Dendritic cell treated with granulocyte-macrophage colony-stimulating factor and Interleukin-4, amounts not matched to agents 40 ng/mL and 50 ng/mL, for 4 days (primary cell): ENCODE measurements around the gene RCN2.

Experiments used
- H3K27ac Mint-ChIP-seq: one replicate; pipeline ENCODE4 v1.8.0; 2022; ENCODE audit warnings: mild to moderate bottlenecking, mixed read lengths
- H3K27me3 Mint-ChIP-seq: one replicate; pipeline ENCODE4 v1.8.0; 2022; ENCODE audit warnings: mild to moderate bottlenecking, mixed read lengths
- H3K36me3 Mint-ChIP-seq: one replicate; pipeline ENCODE4 v1.8.0; 2022; ENCODE audit warnings: low read depth, mixed read lengths
- H3K4me1 Mint-ChIP-seq: one replicate; pipeline ENCODE4 v1.8.0; 2022; ENCODE audit warnings: low read depth, mixed read lengths
- H3K4me3 Mint-ChIP-seq: one replicate; pipeline ENCODE4 v1.8.0; 2022; ENCODE audit warnings: mild to moderate bottlenecking, moderate library complexity, mixed read lengths
- H3K9me3 Mint-ChIP-seq: one replicate; pipeline ENCODE4 v1.8.0; 2022; ENCODE audit warnings: mixed read lengths
- intact Hi-C: fragments of 100-400 bp; cut with micrococcal nuclease; formaldehyde crosslinking; loops from one replicate; pipeline ENCODE4 v1.15.0; 2022

RCN2 gene

GRCh38 chr15:76999996-77000395 is 68.4 kb downstream of the RCN2 start:
- H3K4me1 Mint-ChIP-seq, result peaks cover 100% of the 10 kb centered on the region
- peak overlapping the region; percentile 15 for H3K27ac Mint-ChIP-seq
- H3K4me3 Mint-ChIP-seq, result no peak overlapping the region
- no peaks in the 10 kb centered on the region for H3K27me3 Mint-ChIP-seq
- peaks cover 78% of the 10 kb centered on the region for H3K36me3 Mint-ChIP-seq
- no peaks in the 10 kb centered on the region for H3K9me3 Mint-ChIP-seq
- intact Hi-C loops, result no loop called here

DNA sequence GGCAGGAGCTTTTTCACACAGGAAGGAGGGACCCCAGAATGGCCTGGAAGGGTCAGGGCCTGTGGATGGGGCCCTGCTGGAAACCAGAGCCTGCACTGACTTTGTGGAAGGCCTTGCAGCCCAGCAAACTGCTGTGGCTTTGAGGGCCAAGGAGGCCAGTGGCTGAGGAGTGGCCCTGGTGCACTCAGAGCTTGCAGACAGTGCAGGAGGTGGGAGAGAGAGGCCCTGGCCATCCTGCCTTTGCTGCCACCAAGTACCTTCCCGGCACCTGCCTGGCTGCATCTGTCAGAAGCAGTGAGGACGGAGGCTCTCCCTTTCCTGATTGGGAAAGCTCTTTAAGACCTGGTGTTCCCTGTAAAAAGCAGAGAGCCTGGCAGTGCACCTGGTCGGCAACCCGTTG is 69.8 kb downstream of the RCN2 start:
- H3K9me3 Mint-ChIP-seq, result no peaks in the 10 kb centered on the region

DNA sequence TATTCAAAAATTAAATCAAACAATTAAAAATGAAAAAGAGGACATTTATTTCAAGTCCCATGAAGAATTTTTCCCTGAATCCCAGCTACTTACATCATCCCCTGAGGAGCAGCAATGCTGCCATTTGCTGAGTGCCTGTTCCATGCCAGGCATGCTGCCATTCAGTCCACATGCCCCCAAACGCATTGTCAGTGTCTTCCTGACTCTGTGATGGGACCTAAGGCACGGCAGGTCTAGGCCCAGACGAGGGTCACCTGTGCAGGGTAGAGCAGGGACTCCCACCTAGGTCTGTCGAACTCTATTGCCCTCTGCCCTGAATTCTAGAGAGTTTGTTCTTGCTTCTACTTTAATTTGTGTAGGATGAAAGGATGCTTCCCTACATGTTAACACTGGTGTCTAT is 70.4 kb downstream of the RCN2 start:
- no peak overlapping the region for H3K4me3 Mint-ChIP-seq
- peaks cover 83% of the 10 kb centered on the region for H3K4me1 Mint-ChIP-seq
- intact Hi-C loops, result loop anchor here (2.0 kb wide), 1 partner anchor 13 kb away; no protein-coding TSS in a partner anchor
- no peaks in the 10 kb centered on the region for H3K27me3 Mint-ChIP-seq
- H3K9me3 Mint-ChIP-seq, result no peaks in the 10 kb centered on the region
- H3K27ac Mint-ChIP-seq, result peak overlapping the region; percentile 87
- peaks cover 68% of the 10 kb centered on the region for H3K36me3 Mint-ChIP-seq

More for the DNA sequence above, 69.8 kb downstream of the RCN2 start:
- intact Hi-C loops, result no loop called here
- H3K27me3 Mint-ChIP-seq, result no peaks in the 10 kb centered on the region
- H3K4me1 Mint-ChIP-seq, result peaks cover 86% of the 10 kb centered on the region
- H3K36me3 Mint-ChIP-seq, result peaks cover 70% of the 10 kb centered on the region
- no peak overlapping the region for H3K4me3 Mint-ChIP-seq
- peak overlapping the region; percentile 87 for H3K27ac Mint-ChIP-seq

DNA sequence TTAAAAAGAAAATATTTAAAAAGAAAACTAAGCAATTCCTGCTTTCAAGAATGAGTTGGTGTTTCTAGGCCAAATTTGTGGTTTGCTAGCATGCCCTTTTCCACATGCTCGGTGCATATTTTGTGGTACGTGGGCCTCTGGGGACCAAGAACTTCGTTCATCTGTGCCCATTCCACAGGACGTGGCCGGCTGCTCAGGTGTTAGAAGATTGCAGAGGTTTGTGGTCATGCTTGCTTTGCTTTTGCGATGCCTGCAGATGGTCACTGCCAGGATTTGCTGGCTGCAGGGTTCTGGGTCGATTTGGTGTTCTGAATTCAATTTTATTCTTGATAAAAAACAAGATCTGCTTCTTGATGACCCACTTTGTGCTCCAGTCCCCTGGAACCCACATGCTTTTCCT is 70.9 kb downstream of the RCN2 start:
- no peaks in the 10 kb centered on the region for H3K9me3 Mint-ChIP-seq
- peak overlapping the region; percentile 87 for H3K27ac Mint-ChIP-seq
- H3K36me3 Mint-ChIP-seq, result peaks cover 68% of the 10 kb centered on the region
- no peaks in the 10 kb centered on the region for H3K27me3 Mint-ChIP-seq
- peak overlapping the region; percentile 52 for H3K4me3 Mint-ChIP-seq
- intact Hi-C loops, result loop anchor here (2.0 kb wide), 1 partner anchor 14 kb away; no protein-coding TSS in a partner anchor
- H3K4me1 Mint-ChIP-seq, result peaks cover 82% of the 10 kb centered on the region

DNA sequence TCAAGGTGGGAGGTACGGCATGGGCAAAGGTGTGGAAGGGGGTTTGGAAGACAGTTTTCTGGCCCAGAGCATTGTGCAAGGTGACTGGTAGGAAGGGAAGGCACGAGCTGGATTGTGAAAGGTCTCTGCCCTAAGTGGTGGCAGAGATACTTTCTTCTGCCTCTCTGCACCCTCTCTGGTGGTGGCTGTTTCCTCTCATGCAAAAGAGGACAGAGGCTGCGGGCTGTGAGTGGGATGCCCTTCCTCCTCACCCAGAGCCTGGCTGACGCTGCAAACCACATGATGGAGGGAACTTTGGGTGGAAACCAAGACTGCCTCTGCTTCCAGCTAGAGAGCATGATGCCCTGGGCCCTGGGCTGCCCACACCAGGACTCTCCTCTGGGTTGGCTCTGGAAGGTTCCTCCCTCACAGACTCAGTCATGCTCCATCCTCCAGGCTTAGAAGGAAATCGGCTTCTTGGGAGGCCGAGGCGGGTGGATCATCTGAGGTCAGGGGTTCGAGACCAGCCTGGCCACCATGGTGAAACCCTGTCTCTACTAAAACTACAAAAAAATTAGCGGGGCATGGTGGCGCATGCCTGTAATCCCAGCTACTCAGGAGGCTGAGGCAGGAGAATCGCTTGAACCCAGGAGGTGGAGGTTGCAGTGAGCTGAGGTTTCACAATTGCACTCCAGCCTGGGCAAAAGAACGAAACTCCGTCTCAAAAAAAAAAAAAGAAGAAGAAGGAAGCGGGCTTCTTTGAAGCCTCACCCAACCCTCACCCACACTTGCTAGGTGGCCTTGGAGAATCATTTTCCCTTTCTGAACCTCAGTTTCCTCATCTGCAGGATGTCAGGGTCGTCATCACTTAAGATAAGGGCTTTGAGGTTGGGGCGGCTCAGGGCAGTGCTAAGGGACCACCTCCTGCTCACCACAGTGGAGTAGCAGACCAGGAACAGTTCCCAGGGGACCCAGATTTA is 71.7 kb downstream of the RCN2 start:
- peak overlapping the region; percentile 87 for H3K27ac Mint-ChIP-seq
- intact Hi-C loops, result loop anchor here (2.0 kb wide), 1 partner anchor 14 kb away; no protein-coding TSS in a partner anchor
- peaks cover 68% of the 10 kb centered on the region for H3K36me3 Mint-ChIP-seq
- H3K4me3 Mint-ChIP-seq, result peak overlapping the region; percentile 52
- peaks cover 74% of the 10 kb centered on the region for H3K4me1 Mint-ChIP-seq
- no peaks in the 10 kb centered on the region for H3K27me3 Mint-ChIP-seq
- H3K9me3 Mint-ChIP-seq, result no peaks in the 10 kb centered on the region
